ENCODE data around the gene ALG14. TPM values are rescaled to one million over a fixed set of nuclear protein-coding genes. Genes with fewer than 3 reads are reported as not detected.

ALG14 gene
- total RNA-seq, 1 donor from 2014 or later: 3.4 TPM

GRCh38 chr1:94934551-94934950 is 138.2 kb downstream of the ALG14 start:
- ATAC-seq (no peak), DNase-seq (no peak)
- no peak overlapping the region for H3K4me3 ChIP-seq
- no peak for TF ChIP-seq CTCF (IDR thresholded peaks at IDR 0.05)
- no peak overlapping the region for H3K27ac ChIP-seq
- H3K36me3 ChIP-seq: no peaks in the 10 kb centered on the region
- no peaks in the 10 kb centered on the region for H3K9me3 ChIP-seq
- peaks cover 21% of the 10 kb centered on the region for H3K4me1 ChIP-seq
- no peaks in the 10 kb centered on the region for H3K27me3 ChIP-seq
- intact Hi-C loops (cut with DNase I): no loop called here

- Histone ChIP-seq H3K27ac (no peak overlapping the region), H3K4me1 (peaks cover 26% of the 10 kb centered on the region), H3K9me3 (no peaks in the 10 kb centered on the region), H3K27me3 (no peaks in the 10 kb centered on the region), H3K4me3 (no peak overlapping the region), H3K36me3 (no peaks in the 10 kb centered on the region)
- ATAC-seq (no peak), DNase-seq (no peak)
- intact Hi-C loops (cut with DNase I): no loop called here
- TF ChIP-seq CTCF (IDR thresholded peaks at IDR 0.05): no peak
Measured at GRCh38 chr1:94931254-94931841, 141.4 kb downstream of the ALG14 start.

GRCh38 chr1:94929351-94930217 is 143.2 kb downstream of the ALG14 start:
- Histone ChIP-seq H3K27ac (no peak overlapping the region), H3K4me1 (peaks cover 23% of the 10 kb centered on the region), H3K4me3 (peak overlapping the region; percentile 73), H3K36me3 (no peaks in the 10 kb centered on the region), H3K27me3 (no peaks in the 10 kb centered on the region), H3K9me3 (no peaks in the 10 kb centered on the region)
- ATAC-seq (no peak), DNase-seq (no peak)
- TF ChIP-seq CTCF (IDR thresholded peaks at IDR 0.05): no peak
- intact Hi-C loops (cut with DNase I): loop anchor here (10.0 kb wide), 1 partner anchor 75 kb away; no protein-coding TSS in a partner anchor

- H3K27me3 ChIP-seq: no peaks in the 10 kb centered on the region
- H3K4me1 ChIP-seq: peaks cover 33% of the 10 kb centered on the region
- no peak for TF ChIP-seq CTCF (IDR thresholded peaks at IDR 0.05)
- no peaks in the 10 kb centered on the region for H3K9me3 ChIP-seq
- H3K4me3 ChIP-seq: peak overlapping the region; percentile 73
- peak overlapping the region; percentile 96 for H3K27ac ChIP-seq
- ATAC-seq: no peak
- DNase-seq: no peak
- no peaks in the 10 kb centered on the region for H3K36me3 ChIP-seq
- intact Hi-C loops (cut with DNase I): loop anchor here (10.0 kb wide), 1 partner anchor 74 kb away; no protein-coding TSS in a partner anchor
Measured at GRCh38 chr1:94928293-94928939, 144.3 kb downstream of the ALG14 start.

GRCh38 chr1:94927405-94928175 is 145.2 kb downstream of the ALG14 start:
- TF ChIP-seq CTCF (IDR thresholded peaks at IDR 0.05): no peak
- H3K27me3 ChIP-seq: no peaks in the 10 kb centered on the region
- DNase-seq: no peak
- H3K27ac ChIP-seq: peak overlapping the region; percentile 96
- no peak for ATAC-seq
- H3K4me3 ChIP-seq: peak overlapping the region; percentile 73
- H3K36me3 ChIP-seq: no peaks in the 10 kb centered on the region
- H3K9me3 ChIP-seq: no peaks in the 10 kb centered on the region
- H3K4me1 ChIP-seq: peaks cover 37% of the 10 kb centered on the region
- intact Hi-C loops (cut with DNase I): loop anchor here (10.0 kb wide), 1 partner anchor 73 kb away; no protein-coding TSS in a partner anchor

Data from upper lobe of right lung (tissue), 1 donor.